Urinary bladder (tissue), 4 donors: ENCODE measurements around the gene TMED4. TPM values are rescaled to one million over a fixed set of nuclear protein-coding genes. Genes with fewer than 3 reads are reported as not detected.

Source experiments
- DNase-seq: peaks from one replicate; pipeline ENCODE4 v3.0.0-alpha.2; 2015; ENCODE audit errors: extremely low spot score
- H3K27ac ChIP-seq: one replicate; pipeline ENCODE4 v1.5.1; 2013; ENCODE audit warnings: low read depth, mild to moderate bottlenecking, moderate library complexity
- H3K36me3 ChIP-seq: one replicate; pipeline ENCODE4 v1.6.1; 2013; ENCODE audit warnings: mild to moderate bottlenecking, moderate library complexity; ENCODE audit not compliant: insufficient read depth
- H3K4me1 ChIP-seq: one replicate; pipeline ENCODE4 v1.6.1; 2013; ENCODE audit warnings: mild to moderate bottlenecking, moderate library complexity; ENCODE audit not compliant: insufficient read depth
- H3K4me3 ChIP-seq: one replicate; pipeline ENCODE4 v1.5.1; 2013; ENCODE audit warnings: low read depth, low read length
- WGBS: extraction: QIAGEN DNeasy Blood & Tissue Kit; methylation state at CpG from one replicate; pipeline ENCODE4 v1.1.7; 2013; 5-methylcytosine and 5-hydroxymethylcytosine counted together
- polyA plus RNA-seq: library from polyadenylated mRNA; stranded (reverse); fragments of 200-250 nt; gene quantifications from one replicate; pipeline ENCODE4 v1.2.3, GENCODE V29; 2013
- total RNA-seq: library from RNA; depleted of rRNA; stranded (reverse); fragments of >200 nt; gene quantifications from one replicate; pipeline ENCODE4 v1.2.3, GENCODE V29; 2014
- donor health status: healthy with polysubstance abuse.
- donor health status: healthy.

Gene TMED4
- total and polyA plus RNA-seq, 2 donors, result 70.3 to 92.6 TPM

- 70% methylated on average over 5 of the region's 5 CpGs for WGBS
- no peaks in the 10 kb centered on the region for H3K36me3 ChIP-seq
- DNase-seq, result no peak
- H3K4me1 ChIP-seq, result no peaks in the 10 kb centered on the region
- H3K4me3 ChIP-seq, result no peak overlapping the region
- H3K27ac ChIP-seq, result no peak overlapping the region
Measured at GRCh38 chr7:44595934-44596635, 14.1 kb upstream of the TMED4 start.

- Histone ChIP-seq H3K36me3 (no peaks in the 10 kb centered on the region), H3K27ac (no peak overlapping the region), H3K4me1 (no peaks in the 10 kb centered on the region), H3K4me3 (no peak overlapping the region)
- WGBS, result 78% methylated on average over 1 of the region's 1 CpG
- no peak for DNase-seq
Measured at GRCh38 chr7:44590910-44591309, 8.9 kb upstream of the TMED4 start.

GRCh38 chr7:44587843-44588711 is 6.0 kb upstream of the TMED4 start:
- no peak for DNase-seq
- 24% methylated on average over 6 of the region's 6 CpGs for WGBS
- Histone ChIP-seq H3K4me3 (no peak overlapping the region), H3K36me3 (no peaks in the 10 kb centered on the region), H3K4me1 (no peaks in the 10 kb centered on the region), H3K27ac (no peak overlapping the region)

- Histone ChIP-seq H3K4me1 (no peaks in the 10 kb centered on the region), H3K36me3 (no peaks in the 10 kb centered on the region), H3K4me3 (no peak overlapping the region), H3K27ac (peak overlapping the region; percentile 80)
- WGBS, result 92% methylated on average over 13 of the region's 13 CpGs
- no peak for DNase-seq
Measured at GRCh38 chr7:44583146-44583865, 1.3 kb upstream of the TMED4 start.

DNA sequence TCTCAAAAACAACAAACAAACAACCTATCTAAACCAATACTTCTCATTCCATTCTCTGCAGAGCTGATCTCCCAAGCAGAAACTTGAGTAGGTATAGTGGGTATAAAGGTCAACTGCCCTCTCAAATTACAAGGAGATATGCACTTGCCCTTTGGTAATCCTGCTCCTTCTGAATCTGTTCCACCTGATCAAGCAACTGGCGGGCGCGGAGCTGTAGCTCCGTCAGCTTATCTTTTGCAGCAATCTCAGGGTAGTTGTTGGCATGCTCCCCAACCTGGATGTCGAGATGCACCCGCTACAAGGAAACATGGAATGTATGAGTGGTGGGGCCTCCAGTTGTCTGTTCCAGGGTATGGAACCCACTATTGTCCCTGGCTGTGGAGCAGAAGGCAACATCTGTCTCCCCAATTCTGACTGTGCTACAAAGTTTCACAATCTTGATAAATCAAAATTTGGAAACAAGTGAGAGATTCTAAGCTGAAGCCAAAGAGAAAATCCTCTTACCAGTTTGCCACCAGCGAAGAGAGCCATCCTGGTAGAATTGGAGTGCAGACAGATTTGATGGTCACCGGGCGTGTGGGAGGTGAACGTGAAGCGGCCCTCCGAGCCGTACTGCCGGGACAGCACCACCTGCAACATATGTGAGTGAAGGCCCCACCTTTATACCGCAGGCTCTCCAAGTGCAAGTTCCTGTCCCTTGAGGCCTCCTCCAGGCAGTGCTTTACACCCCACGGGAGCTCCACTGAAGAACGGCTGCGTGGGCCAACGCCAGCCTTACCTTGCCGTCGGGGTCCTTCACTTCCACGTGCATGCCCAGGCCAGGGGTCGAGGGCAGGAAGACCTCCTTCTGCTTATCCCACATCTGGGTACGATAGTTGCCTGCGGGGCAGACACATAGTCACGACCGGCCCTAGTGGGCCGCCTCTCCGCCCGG is 819 bp downstream of the TMED4 start:
- Histone ChIP-seq H3K4me1 (no peaks in the 10 kb centered on the region), H3K27ac (peak overlapping the region; percentile 65), H3K4me3 (peak overlapping the region; percentile 68), H3K36me3 (no peaks in the 10 kb centered on the region)
- no peak for DNase-seq
- WGBS, result 20% methylated on average over 30 of the region's 30 CpGs

GRCh38 chr7:44576228-44576627 is 5.8 kb downstream of the TMED4 start:
- Histone ChIP-seq H3K4me1 (no peaks in the 10 kb centered on the region), H3K36me3 (no peaks in the 10 kb centered on the region), H3K4me3 (no peak overlapping the region), H3K27ac (no peak overlapping the region)
- 75% methylated on average over 2 of the region's 2 CpGs for WGBS
- DNase-seq, result no peak

DNA sequence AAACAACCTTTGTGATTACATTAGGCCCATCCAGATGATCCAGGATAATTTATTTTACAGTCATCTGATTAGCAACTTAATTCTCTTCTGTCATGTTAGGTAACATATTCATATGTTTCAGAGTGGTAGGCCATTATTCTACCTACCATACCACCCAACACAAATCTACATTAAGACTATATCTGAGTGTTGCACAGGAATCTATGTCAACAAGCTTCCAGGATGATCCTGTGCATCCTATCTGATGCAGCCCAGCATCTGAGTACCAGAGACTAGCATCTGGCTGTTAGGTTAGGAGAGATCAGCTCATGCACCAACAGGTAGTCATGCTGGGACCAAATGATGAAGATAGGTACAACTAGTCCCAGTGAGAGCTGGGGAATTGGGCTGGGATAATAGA is 7.0 kb downstream of the TMED4 start:
- no peak overlapping the region for H3K4me3 ChIP-seq
- H3K36me3 ChIP-seq, result no peaks in the 10 kb centered on the region
- no peak overlapping the region for H3K27ac ChIP-seq
- no peaks in the 10 kb centered on the region for H3K4me1 ChIP-seq
- no peak for DNase-seq

DNA sequence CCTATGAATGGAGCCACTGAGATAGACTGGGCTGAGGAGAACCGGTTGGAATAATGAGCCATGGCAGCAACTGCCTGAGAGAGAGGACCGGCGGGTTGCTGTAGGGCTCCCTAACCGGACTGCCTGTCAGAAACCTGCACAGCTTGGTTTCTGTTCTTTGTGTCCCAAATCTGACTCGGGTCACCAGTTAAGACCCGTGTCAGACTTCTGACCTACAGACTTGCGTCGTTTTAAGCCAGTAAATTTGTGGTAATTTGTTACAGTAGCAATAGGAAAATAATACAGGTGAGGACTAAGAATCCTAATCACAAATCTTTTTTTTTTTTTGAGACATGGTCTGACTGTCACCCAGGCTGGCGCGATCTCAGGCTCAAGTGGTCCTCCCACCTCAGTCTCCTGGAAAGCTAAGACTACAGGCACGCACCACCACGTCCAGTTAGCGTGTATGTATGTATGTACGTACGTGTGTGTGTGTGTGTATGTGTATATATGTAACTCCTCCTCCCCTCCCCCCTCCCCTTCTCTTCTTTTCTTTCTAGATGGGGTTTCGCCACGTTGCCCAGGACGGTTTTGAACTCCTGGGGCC is 7.7 kb downstream of the TMED4 start:
- H3K4me3 ChIP-seq, result peak overlapping the region; percentile 77
- DNase-seq, result no peak
- no peaks in the 10 kb centered on the region for H3K4me1 ChIP-seq
- peak overlapping the region; percentile 85 for H3K27ac ChIP-seq
- WGBS, result 27% methylated on average over 18 of the region's 18 CpGs
- no peaks in the 10 kb centered on the region for H3K36me3 ChIP-seq

DNA sequence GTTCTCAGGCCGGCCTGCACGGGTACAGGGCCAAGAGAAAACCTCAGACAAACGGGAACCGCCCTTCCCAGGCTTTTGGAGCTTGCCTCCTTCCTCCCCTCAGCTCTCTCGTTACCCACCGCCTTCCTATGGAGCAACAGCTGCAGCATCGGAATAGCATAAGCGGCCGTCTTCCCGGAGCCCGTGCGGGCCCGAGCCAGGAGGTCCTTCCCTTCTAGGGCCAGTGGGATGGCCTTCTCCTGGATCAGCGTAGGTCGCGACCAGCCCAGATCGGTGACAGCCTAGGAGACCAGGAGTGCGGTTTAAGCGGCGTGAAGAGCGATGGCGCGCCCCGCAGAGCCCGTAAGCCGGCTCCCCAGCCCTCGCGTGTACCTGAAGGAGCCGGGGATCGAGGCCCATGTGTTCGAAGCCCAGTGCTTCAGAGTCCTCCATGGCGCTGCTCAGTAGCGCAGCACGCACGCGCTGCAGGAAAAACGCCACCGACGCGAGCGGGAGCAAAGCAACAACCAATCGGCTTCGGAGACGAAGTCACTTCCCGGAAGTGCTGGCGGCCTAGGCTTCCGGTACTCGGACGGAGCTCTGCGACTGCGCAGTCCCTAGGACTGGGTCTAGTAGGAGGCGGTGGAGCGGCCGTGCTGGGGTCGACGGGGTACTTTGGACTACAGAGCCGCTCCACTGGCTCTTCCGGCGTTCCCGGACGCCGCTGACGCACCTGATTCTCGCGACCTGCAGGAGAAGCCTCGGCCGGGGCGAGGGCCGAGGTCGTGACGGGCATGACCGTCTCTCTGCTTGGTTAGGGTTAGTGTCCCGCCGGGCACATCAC is 8.4 kb downstream of the TMED4 start, which contains the start of gene DDX56:
Gene DDX56 (minus strand): TSS at position 445 of the 823 bp plus-strand sequence. CDS start 13 bp downstream, at position 432.
- Histone ChIP-seq H3K4me1 (no peaks in the 10 kb centered on the region), H3K36me3 (no peaks in the 10 kb centered on the region), H3K4me3 (peak within 1 kb of the TSS; percentile 77), H3K27ac (peak within 1 kb of the TSS; percentile 85)
- peak; percentile 90 for DNase-seq
- WGBS, result under 1% methylated on average over 74 of the region's 74 CpGs

GRCh38 chr7:44572771-44573170 is 9.3 kb downstream of the TMED4 start:
- DNase-seq, result no peak
- Histone ChIP-seq H3K4me3 (peak overlapping the region; percentile 77), H3K27ac (no peak overlapping the region), H3K36me3 (no peaks in the 10 kb centered on the region), H3K4me1 (no peaks in the 10 kb centered on the region)
- WGBS, result 81% methylated on average over 5 of the region's 5 CpGs

DNA sequence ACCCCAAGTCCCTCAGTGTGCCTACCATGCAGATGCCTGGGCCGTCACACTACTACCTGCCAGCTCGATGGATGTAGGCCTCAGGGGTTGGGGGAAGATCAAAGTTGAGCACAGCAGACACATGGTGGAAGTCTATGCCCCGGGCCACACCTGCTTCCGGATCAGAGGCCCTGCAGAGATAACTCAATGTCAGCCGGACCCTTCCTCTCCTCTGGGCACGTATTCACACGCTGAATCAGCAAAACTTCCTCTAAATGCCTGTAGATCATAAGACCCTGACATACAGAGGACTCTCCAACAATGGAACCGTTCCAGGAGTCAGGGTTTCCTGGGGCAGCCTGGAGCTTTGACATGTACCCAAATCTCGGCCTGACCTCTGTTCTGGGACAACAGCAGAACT is 12.1 kb downstream of the TMED4 start:
- Histone ChIP-seq H3K4me1 (no peaks in the 10 kb centered on the region), H3K27ac (no peak overlapping the region), H3K4me3 (no peak overlapping the region), H3K36me3 (no peaks in the 10 kb centered on the region)
- no peak for DNase-seq
- WGBS, result 91% methylated on average over 9 of the region's 9 CpGs
